ENCODE data around the gene SNX1. TPM values are rescaled to one million over a fixed set of nuclear protein-coding genes. Genes with fewer than 3 reads are reported as not detected.

The SNX1 gene
- total and polyA plus RNA-seq, 2 of the 8 experiments (the other 6 are each of a cell fraction or from before 2014, with no cell fraction given): 27.9 to 59.8 TPM

DNA sequence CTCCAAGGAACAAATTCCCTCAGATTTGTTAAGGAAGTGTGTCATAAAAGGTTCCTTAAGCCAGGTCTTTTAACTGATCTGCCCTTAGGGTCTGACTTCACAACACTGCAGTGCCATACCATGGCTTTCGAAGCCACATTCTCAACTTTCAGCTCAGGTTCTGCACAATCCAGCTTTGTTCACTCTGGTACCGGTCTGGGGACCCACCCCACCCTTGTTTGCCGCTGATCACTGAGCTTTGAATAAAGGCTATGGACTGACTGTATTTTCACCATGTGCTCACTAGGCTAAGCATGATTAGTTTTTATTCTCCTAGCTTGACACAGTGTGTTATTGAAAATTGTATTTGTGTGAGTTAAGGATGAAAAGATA, 15.9 kb downstream of the SNX1 start:
- H2BK120ac ChIP-seq (replicated peaks; ENCODE audit: low read depth, low read length): no peak overlapping the region
- H3K9me3 ChIP-seq (ENCODE audit: insufficient read depth in 2 of 2, low read depth in 1 of 2, low read length in 1 of 2): no peaks in the 10 kb centered on the region
- no peak overlapping the region for H2AFZ ChIP-seq (ENCODE audit: low read length)
- no peaks in the 10 kb centered on the region for H3K79me1 ChIP-seq (ENCODE audit: low read depth, low read length)
- H4K91ac ChIP-seq (replicated peaks; ENCODE audit: insufficient read length, low read length): no peak overlapping the region
- 0 out of 4 replicates have a peak, but pooled peaks cover 0 to 8% of the 10 kb centered on the region in 2 experiments for H3K79me2 ChIP-seq (ENCODE audit: control insufficient read depth in 1 of 2, insufficient read depth in 2 of 2, low read length in 2 of 2)
- H3K14ac ChIP-seq (ENCODE audit: insufficient read length): no peak overlapping the region
- H3K23ac ChIP-seq (ENCODE audit: insufficient read length): no peak overlapping the region
- peaks cover 0 to 14% (median 4%) of the 10 kb centered on the region in 4 experiments; a peak in 2 of 8 replicates for H3K36me3 ChIP-seq (ENCODE audit: control insufficient read depth in 2 of 4, insufficient read depth in 4 of 4, low read length in 3 of 4)
- no peak overlapping the region for H3K4me2 ChIP-seq (ENCODE audit: insufficient read depth in 1 of 2, low read depth in 2 of 2, low read length in 2 of 2)
- H3K27me3 ChIP-seq (replicated peaks in 1 of 4; ENCODE audit: control insufficient read depth in 3 of 4, extremely low read depth in 1 of 4, insufficient read depth in 3 of 4, low read length in 3 of 4): no peaks in the 10 kb centered on the region
- H2BK5ac ChIP-seq (ENCODE audit: low read depth, low read length): no peak overlapping the region
- H3K9ac ChIP-seq (replicated peaks in 1 of 4; ENCODE audit: extremely low read depth in 1 of 4, low read depth in 3 of 4, low read length in 3 of 4): no peak overlapping the region
- H2BK12ac ChIP-seq (ENCODE audit: low read depth, low read length): no peak overlapping the region
- H3K4ac ChIP-seq (replicated peaks; ENCODE audit: insufficient read length, low read depth, low read length): no peak overlapping the region
- peaks cover 0 to 4% of the 10 kb centered on the region in 2 experiments for H4K20me1 ChIP-seq (replicated peaks in 1 of 2; ENCODE audit: control insufficient read depth in 1 of 2, insufficient read depth in 2 of 2, low read length in 2 of 2)
- no peak overlapping the region for H3K56ac ChIP-seq (replicated peaks; ENCODE audit: insufficient read length, low read depth, low read length)
- DNase-seq (ENCODE audit: low read depth in 1 of 2, low spot score in 2 of 2): no peak
- ChIA-PET POLR2A (ENCODE audit: partially characterized antibody) (interaction anchor here (1.2 to 1.6 kb wide), 2 partner anchors 9 to 16 kb away, joined by 3 to 4 read pairs; partner anchors contain the start of gene SNX1), CTCF (ENCODE audit: partially characterized antibody) (interaction anchor here (0.9 to 2.7 kb wide), 6 partner anchors 12 to 43 kb away, joined by 3 to 8 read pairs (median 6); partner anchors contain the start of gene SNX1)
- H3K23me2 ChIP-seq (ENCODE audit: low read depth, low read length): no peaks in the 10 kb centered on the region
- no peak overlapping the region for H4K8ac ChIP-seq (ENCODE audit: extremely low read depth, insufficient read depth, low read length)
- H2BK15ac ChIP-seq (ENCODE audit: low read length): no peak overlapping the region
- TF ChIP-seq, protein P1, sequence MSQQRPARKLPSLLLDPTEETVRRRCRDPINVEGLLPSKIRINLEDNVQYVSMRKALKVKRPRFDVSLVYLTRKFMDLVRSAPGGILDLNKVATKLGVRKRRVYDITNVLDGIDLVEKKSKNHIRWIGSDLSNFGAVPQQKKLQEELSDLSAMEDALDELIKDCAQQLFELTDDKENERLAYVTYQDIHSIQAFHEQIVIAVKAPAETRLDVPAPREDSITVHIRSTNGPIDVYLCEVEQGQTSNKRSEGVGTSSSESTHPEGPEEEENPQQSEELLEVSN (IDR thresholded peaks at IDR 0.05): no peak
- FAIRE-seq: no peak
- H3K18ac ChIP-seq (ENCODE audit: extremely low read depth, low read length): no peak overlapping the region
- H2BK20ac ChIP-seq (ENCODE audit: low read length): no peak overlapping the region
- H2AK5ac ChIP-seq (ENCODE audit: low read depth, low read length): no peak overlapping the region
- peaks cover 0 to 4% (median 0%) of the 10 kb centered on the region in 4 experiments; a peak in 1 of 7 replicates for H3K4me1 ChIP-seq (replicated peaks in 1 of 4; ENCODE audit: control insufficient read depth in 3 of 4, insufficient read depth in 4 of 4, low read length in 3 of 4)
- no peak overlapping the region for H4K5ac ChIP-seq (ENCODE audit: insufficient read length, low read depth, low read length)
- H3K27ac ChIP-seq (ENCODE audit: low read depth, low read length): no peak overlapping the region
- no peak overlapping the region for H3K4me3 ChIP-seq (ENCODE audit: extremely low read depth in 1 of 4, insufficient read depth in 2 of 4, low read depth in 3 of 4, low read length in 4 of 4)
- WGBS, 2 experiments (ENCODE audit: extremely low coverage in 1 of 2, insufficient coverage in 1 of 2, insufficient read length in 1 of 2, insufficient replicate concordance in 2 of 2, low coverage in 1 of 2, low lambda C conversion rate in 2 of 2, missing lambda C conversion rate in 1 of 2): 90% methylated on average over 3 of the region's 3 CpGs; no CpG with 5 or more reads in 1 of the 2 experiments

Data from H1 (cell line).